Inferior parietal cortex (tissue), 1 donor: ENCODE results near the gene ELOVL6.
"Not testable (repeated sequence)": the region's sequence is repeated elsewhere in the genome, so short reads cannot be mapped to it uniquely, and the experiment has no call there.

ENCODE experiments used
- DNase-seq: peaks from one replicate; pipeline ENCODE4 v3.0.0-alpha.2; 2016; ENCODE audit errors: extremely low spot score

The ELOVL6 gene

GRCh38 chr4:110075083-110075738 is 123.2 kb downstream of the ELOVL6 start:
- no peak for DNase-seq

DNA sequence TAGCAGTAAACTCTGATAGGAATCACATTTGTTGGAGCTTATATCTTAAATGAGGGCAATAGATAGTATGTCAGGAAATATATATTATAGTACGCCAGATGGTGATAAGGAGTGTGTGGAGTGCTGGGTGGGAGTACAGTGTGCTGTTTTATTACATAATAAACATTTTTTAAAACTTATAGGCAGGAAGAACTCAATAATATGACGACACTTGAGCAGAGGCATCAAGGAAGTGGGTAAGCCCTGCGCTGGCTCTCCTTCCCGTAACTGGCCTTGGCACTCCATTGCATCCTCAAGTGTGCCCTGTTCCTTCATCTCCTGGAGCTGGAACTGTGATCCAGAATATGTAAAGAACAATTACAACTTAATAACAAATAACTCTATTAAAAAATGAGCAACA is 123.8 kb downstream of the ELOVL6 start:
- no peak for DNase-seq

DNA sequence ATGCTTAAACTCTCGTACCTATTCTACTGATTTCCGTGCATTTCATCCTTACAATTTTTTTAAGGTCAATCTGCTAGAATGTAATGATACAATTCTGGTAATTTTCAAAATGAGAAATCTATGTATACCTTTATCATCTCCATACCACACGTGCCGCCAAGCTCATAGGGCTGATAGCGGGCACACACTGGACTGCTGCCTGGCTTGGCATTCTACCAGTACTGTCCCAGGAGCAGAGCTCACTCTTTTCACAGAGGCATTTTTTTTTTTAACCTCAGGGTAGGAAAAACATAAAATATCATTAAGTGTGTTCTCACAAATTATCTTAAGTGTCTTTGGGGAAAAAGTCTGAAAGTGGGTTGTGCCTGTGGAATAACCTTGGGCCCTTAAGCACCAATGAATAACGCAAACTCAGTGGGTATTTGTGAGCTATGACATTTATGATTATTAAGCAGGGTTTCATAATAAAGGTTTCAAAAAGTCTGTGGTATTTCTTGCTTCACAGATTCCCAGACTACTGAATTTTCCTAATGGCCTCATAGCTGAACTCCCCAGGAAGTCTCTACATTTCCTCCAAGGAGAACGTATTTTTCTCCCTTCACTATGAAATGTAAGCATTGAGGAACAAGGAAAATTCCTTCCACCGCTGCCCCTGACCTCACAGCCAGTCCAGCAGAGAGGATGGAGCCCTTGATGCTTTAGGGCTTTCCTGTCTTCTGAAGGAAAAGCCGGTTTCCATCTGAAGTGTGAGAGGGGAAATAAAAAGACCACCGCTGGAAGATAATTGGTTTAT is 125.2 kb downstream of the ELOVL6 start:
- DNase-seq = no peak

DNA sequence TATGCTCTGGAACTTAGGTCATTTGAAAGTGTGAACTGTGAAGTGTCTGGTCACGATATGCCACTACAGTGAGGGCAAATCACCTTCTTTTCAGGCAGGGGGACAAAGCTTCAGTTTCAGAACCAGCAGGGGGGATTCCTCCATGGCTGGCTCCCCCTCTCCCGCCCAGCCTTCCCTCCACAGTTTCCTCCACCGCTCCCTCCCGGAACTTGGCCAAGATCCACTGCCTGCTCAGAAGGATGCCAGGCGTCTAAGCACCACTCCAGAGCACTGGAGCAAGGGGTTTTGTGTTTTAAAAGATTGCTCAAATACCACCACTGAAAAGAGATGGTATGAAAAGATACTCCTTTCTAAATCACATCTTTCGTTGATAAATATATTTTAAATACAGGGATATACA is 126.9 kb downstream of the ELOVL6 start:
- no peak for DNase-seq

GRCh38 chr4:110068248-110068647 is 130.2 kb downstream of the ELOVL6 start:
- DNase-seq = no peak

DNA sequence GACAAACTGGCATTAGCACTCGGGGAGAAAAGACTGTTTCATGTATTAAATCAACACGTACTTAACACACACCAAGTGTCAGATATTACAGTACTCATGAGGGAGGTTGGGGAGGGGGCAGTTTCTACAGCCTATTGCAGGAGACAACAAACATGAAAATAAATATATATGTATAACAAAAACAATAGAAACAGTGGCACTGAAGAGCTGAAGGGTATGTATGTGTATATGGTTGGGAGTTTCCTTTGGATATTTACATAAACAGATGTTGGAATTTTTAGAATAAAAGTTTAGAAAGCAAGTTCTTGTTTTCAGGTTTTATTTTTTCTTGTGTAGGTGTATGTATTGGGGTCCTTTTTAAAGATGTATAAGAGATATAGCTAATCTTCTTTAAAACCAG is 133.5 kb downstream of the ELOVL6 start:
- no peak for DNase-seq

DNA sequence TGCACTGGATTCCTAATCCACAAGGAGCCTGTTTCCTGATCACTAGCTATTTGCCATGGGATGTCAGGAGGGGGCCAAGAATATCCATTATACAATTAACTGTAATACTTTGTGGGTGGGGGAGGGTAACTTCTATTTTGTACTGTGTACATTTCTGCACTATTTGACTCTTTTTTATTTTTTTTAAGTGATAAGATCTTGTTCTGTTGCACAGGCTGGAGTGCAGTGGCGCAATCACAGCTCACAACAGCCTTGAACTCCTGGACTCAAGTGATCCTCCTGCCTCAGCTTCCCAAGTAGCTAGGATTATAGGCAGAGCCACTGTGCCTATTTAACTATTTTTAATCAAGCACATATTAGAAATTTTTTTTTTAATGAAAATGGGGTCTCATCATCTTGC is 134.1 kb downstream of the ELOVL6 start:
- DNase-seq = no peak

DNA sequence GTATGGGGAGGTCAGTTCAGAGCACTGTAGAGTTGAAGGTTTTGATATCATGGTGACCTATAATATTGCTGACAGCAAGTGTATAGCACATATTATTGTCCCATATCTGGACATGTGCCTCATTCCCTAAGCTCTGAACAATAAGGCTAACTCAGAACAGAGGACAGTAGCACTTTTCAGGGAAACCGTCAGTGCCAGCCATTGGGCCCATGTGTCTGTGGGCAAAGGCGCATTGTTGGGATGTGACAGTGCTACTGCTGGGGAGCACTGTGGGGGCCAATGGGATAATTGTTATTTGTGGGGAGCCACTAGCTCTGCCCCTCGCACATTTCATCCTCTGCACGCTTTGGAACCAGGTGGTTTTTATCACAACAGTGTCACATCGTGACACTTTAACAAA is 136.2 kb downstream of the ELOVL6 start:
- DNase-seq = peak; percentile 83

DNA sequence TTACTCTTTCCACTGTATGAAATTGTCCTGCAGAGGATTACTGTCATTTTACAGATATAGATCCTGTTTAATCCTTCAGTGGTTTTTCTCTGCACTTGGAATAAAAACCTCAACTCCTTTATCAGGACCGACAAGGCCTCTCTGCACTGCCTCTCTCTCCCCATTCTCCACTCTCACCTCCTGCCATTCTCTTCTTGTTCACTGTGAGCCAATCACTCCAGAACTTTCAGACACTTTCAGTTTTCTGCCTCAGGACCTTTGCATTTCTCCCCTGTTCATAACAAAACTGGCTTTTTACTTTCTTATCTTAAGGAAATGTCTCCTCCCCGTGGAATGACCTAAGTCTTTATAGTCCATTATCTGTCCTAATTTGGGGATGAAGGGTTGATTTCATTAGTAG is 137.3 kb downstream of the ELOVL6 start:
- no peak for DNase-seq

DNA sequence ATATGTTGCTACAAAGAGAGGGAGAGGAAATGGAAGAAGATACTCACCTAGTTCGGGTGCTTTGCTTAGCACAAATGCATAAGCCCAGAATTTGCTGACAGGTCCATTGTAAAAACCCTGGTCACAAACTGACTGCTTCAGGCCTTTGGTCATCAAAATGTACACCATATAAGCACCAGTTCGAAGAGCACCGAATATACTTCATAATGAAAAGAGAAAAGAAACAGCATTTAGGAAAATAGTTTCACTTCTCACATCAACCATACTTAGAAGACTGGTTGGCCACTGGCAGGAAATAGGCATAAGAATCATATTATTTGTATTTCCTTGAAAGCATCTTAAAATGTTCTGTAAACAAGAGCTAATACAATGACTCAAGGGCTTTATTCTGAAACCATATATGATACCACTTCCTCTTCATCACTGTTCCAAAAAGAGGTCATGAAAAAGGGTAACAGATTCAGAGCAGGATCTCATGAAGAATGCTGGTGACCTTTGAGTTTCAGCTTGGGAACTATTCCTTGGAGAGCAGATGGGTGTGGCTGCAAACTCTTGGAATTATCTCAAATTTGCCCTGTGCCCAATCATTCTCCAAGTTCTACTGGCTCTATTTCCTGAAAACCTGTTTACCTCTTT is 138.7 kb downstream of the ELOVL6 start:
- no peak for DNase-seq

- DNase-seq = no peak
Measured at GRCh38 chr4:110058677-110059076, 139.7 kb downstream of the ELOVL6 start.

- DNase-seq = no peak
Measured at GRCh38 chr4:110055158-110055768, 143.2 kb downstream of the ELOVL6 start.

GRCh38 chr4:110049951-110050925 is 148.2 kb downstream of the ELOVL6 start:
- DNase-seq = peak; percentile 85

GRCh38 chr4:110046588-110047049 is 151.8 kb downstream of the ELOVL6 start:
- DNase-seq = no peak

- no peak for DNase-seq
Measured at GRCh38 chr4:110042545-110043517, 155.6 kb downstream of the ELOVL6 start.

GRCh38 chr4:110041735-110042134 is 156.7 kb downstream of the ELOVL6 start:
- no peak for DNase-seq

DNA sequence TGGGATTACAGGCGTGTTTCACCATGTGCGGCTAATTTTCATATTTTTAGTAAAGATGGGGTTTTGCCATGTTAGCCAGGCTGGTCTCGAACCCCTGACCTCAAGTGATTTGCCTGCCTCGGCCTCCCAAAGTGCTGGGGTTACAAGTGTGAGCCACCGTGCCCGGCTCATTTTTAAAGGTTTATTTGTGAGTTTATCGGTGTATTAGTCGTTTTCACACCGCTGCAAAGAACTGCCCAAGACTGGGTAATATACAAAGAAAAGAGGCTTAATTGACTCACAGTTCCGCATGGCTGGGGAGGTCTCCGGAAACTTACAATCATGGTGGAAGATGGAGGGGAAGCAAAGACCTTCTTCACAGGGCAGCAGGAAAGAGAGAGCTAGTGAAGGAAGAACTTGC is 159.3 kb downstream of the ELOVL6 start:
- not testable (repeated sequence) for DNase-seq

GRCh38 chr4:110034026-110034393 is 164.4 kb downstream of the ELOVL6 start:
- DNase-seq = no peak

DNA sequence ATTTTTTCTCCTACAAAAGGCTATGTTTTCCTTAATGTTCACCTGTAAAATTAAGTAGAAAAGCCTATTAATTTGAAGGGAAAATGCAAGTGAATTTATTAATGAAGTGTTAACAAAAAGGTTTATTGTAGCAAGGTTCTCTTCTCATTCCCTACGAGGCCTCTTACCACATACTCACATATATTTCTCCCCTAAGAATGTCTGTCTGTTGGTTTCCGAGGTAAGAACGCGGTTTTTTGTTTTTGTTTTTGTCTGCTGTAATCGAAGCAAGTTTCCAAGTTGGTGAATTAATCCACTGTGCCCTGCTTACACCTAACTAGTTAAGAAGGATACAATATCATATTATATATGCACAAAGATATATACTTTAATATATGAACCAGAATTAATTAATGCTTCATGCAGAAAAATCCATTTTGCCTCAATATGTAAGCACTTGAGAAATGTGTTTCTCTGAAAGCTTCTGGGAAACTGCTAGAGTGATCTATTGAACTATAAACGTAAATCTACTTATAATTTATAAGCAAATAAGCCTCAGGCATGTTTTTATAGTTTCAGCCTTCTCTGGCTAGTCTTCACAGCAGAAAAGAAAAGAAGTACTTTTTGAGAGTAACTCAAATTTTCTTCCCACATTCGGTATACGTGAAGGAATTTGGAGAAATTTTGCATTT is 164.9 kb downstream of the ELOVL6 start:
- no peak for DNase-seq
